Liver (tissue), 9 donors: ENCODE results near the gene ZNF780A. TPM values are rescaled to one million over a fixed set of nuclear protein-coding genes. Genes with fewer than 3 reads are reported as not detected.

Experiments
- DNase-seq: peaks from one replicate; pipeline ENCODE4 v3.0.0-alpha.2; 2017; ENCODE audit warnings: low spot score
- H3K27ac ChIP-seq, 2 donors: one replicate each; pipeline ENCODE4 v1.7.0; 2013; ENCODE audit warnings: inconsistent platforms in 2 of 2, low read length in 2 of 2, control low read depth in 1 of 2, low read depth in 1 of 2, mild to moderate bottlenecking in 1 of 2
- H3K27me3 ChIP-seq, 4 donors: one replicate each; pipeline versions ENCODE4 v1.6.1 to v1.7.0; 2013; ENCODE audit warnings: low read length in 3 of 4, inconsistent platforms in 1 of 4, mild to moderate bottlenecking in 1 of 4, moderate library complexity in 1 of 4; ENCODE audit not compliant: control insufficient read depth in 4 of 4, insufficient read depth in 4 of 4
- H3K36me3 ChIP-seq, 4 donors: one replicate each; pipeline versions ENCODE4 v1.6.1 to v1.7.0; 2013; ENCODE audit warnings: low read length in 3 of 4, mild to moderate bottlenecking in 3 of 4, low read depth in 1 of 4, moderate library complexity in 1 of 4; ENCODE audit not compliant: control insufficient read depth in 4 of 4, insufficient read depth in 3 of 4
- H3K4me1 ChIP-seq, 4 donors: one replicate each; pipeline versions ENCODE4 v1.6.1 to v1.7.0; 2013; ENCODE audit warnings: low read length in 3 of 4, mild to moderate bottlenecking in 3 of 4, moderate library complexity in 1 of 4; ENCODE audit not compliant: control insufficient read depth in 4 of 4, insufficient read depth in 4 of 4
- H3K4me3 ChIP-seq, 3 donors: one replicate each; pipeline versions ENCODE4 v1.6.1 to v1.7.0; 2013; ENCODE audit warnings: low read length in 3 of 3, control low read depth in 1 of 3, low read depth in 1 of 3, mild to moderate bottlenecking in 1 of 3
- H3K9ac ChIP-seq, 2 donors: one replicate each; pipeline ENCODE4 v1.7.0; 2013; ENCODE audit warnings: low read length in 2 of 2, mild to moderate bottlenecking in 2 of 2, moderate library complexity in 2 of 2, control low read depth in 1 of 2, low read depth in 1 of 2
- H3K9me3 ChIP-seq, 4 donors: one replicate each; pipeline versions ENCODE4 v1.6.1 to v1.7.0; 2013; ENCODE audit warnings: low read length in 3 of 4; ENCODE audit not compliant: control insufficient read depth in 4 of 4
- ATF3 ChIP-seq: IDR thresholded peaks from 2 replicates; pipeline ENCODE4 v1.6.1; 2016; ENCODE audit warnings: antibody characterized with exemption
- CTCF ChIP-seq: fragments of 150-350 bp; IDR thresholded peaks from 2 replicates; pipeline ENCODE4 v1.5.1; 2017; ENCODE audit warnings: improper control_type of control experiment, low read depth, low read length; ENCODE audit not compliant: missing input control
- FOXA1 ChIP-seq: IDR thresholded peaks from 2 replicates; pipeline ENCODE4 v1.6.1; 2016; ENCODE audit warnings: antibody characterized with exemption
- FOXA2 ChIP-seq: IDR thresholded peaks from 2 replicates; pipeline ENCODE4 v1.6.1; 2016; ENCODE audit warnings: antibody characterized with exemption
- GABPA ChIP-seq, 2 donors: IDR thresholded peaks in 1 of 2; conservative IDR thresholded peaks in 1 of 2; 2 replicates each; pipeline ENCODE4 v1.6.1; 2016; ENCODE audit warnings: antibody characterized with exemption in 2 of 2, mild to moderate bottlenecking in 1 of 2, moderate library complexity in 1 of 2
- HNF4G ChIP-seq: IDR thresholded peaks from 2 replicates; pipeline ENCODE4 v1.6.1; 2016; ENCODE audit warnings: antibody characterized with exemption
- JUND ChIP-seq, 2 donors: IDR thresholded peaks; 2 replicates each; pipeline ENCODE4 v1.6.1; 2016; ENCODE audit warnings: antibody characterized with exemption in 2 of 2
- NR2F2 ChIP-seq: IDR thresholded peaks from 2 replicates; pipeline ENCODE4 v1.6.1; 2016; ENCODE audit warnings: antibody characterized with exemption
- REST ChIP-seq: IDR thresholded peaks from 2 replicates; pipeline ENCODE4 v1.6.1; 2016; ENCODE audit warnings: antibody characterized with exemption, mild to moderate bottlenecking
- RXRA ChIP-seq, 2 donors: IDR thresholded peaks; 2 replicates each; pipeline ENCODE4 v1.6.1; 2017 to 2018; ENCODE audit warnings: antibody characterized with exemption in 2 of 2, mild to moderate bottlenecking in 1 of 2
- TAF1 ChIP-seq: conservative IDR thresholded peaks from 2 replicates; pipeline ENCODE4 v1.6.1; 2016; ENCODE audit warnings: antibody characterized with exemption, mild to moderate bottlenecking
- ZBTB33 ChIP-seq: IDR thresholded peaks from 2 replicates; pipeline ENCODE4 v1.6.1; 2016; ENCODE audit warnings: antibody characterized with exemption
- WGBS: extraction: QIAGEN DNeasy Blood & Tissue Kit; methylation state at CpG from one replicate; pipeline ENCODE4 v1.1.7; 2013; 5-methylcytosine and 5-hydroxymethylcytosine counted together
- polyA plus RNA-seq, 2 donors: library from polyadenylated mRNA; stranded (reverse) in 1 of 2; unstranded in 1 of 2; fragments of 200-250 nt in 1 of 2; fragments of >200 nt in 1 of 2; fragmentation: Nextera tagmentation in 1 of 2; extraction: Ambion mirVana in 1 of 2; gene quantifications; one replicate each; pipeline versions ENCODE4 v1.2.1 to v1.2.3, GENCODE V29; 2013 to 2015
- total RNA-seq, 2 donors: library from RNA; depleted of rRNA; stranded (reverse); fragments of >200 nt; gene quantifications; one replicate each; pipeline ENCODE4 v1.2.3, GENCODE V29; 2014
- donor health status: healthy.
- donor health status: healthy.
- donor health status: healthy.
- donor health status: healthy.
- donor health status: healthy.

Gene ZNF780A
- total and polyA plus RNA-seq, 4 donors, result 10.9 to 18.7 (median 14.0) TPM

- Histone ChIP-seq H3K36me3 (no peaks in the 10 kb centered on the region), H3K4me1 (peaks cover 0 to 12% (median 10%) of the 10 kb centered on the region in 4 donors), H3K9ac (peak overlapping the region; percentile 71 to 97), H3K9me3 (no peaks in the 10 kb centered on the region), H3K27me3 (no peaks in the 10 kb centered on the region), H3K27ac (peak overlapping the region; percentile 92 to 96), H3K4me3 (peak overlapping the region; percentile 63 to 98 (median 93))
- TF ChIP-seq TAF1 (peak; percentile 51), FOXA2 (no peak)
- no peak for DNase-seq
- 43% methylated on average over 10 of the region's 10 CpGs for WGBS
These were observed 724 bp upstream of the ZNF780A start for GRCh38 chr19:40091205-40092129.

GRCh38 chr19:40089462-40089861 lies 1.3 kb downstream of the ZNF780A start:
- no peaks in the 10 kb centered on the region for H3K36me3 ChIP-seq
- peak overlapping the region; percentile 63 to 98 (median 93) for H3K4me3 ChIP-seq
- peak overlapping the region; percentile 17 to 97 for H3K9ac ChIP-seq
- no peaks in the 10 kb centered on the region for H3K27me3 ChIP-seq
- H3K27ac ChIP-seq, result no peak overlapping the region
- DNase-seq, result no peak
- WGBS, result 67% methylated on average over 4 of the region's 4 CpGs
- H3K9me3 ChIP-seq, result no peaks in the 10 kb centered on the region
- peaks cover 2 to 12% (median 10%) of the 10 kb centered on the region in 4 donors for H3K4me1 ChIP-seq
- no peak for TF ChIP-seq JUND (IDR thresholded peaks at IDR 0.05)
- no peak for TF ChIP-seq GABPA (IDR thresholded peaks at IDR 0.05 in 1 of 2, conservative IDR thresholded peaks at IDR 0.05 in 1 of 2)
- TF ChIP-seq NR2F2, result no peak
- no peak for TF ChIP-seq ATF3
- TF ChIP-seq CTCF, result no peak
- no peak for TF ChIP-seq REST
- TF ChIP-seq HNF4G, result no peak
- TF ChIP-seq FOXA1, result no peak
- no peak for TF ChIP-seq RXRA (IDR thresholded peaks at IDR 0.05)
- TF ChIP-seq ZBTB33, result no peak
